Stimulated activated CD8-positive, alpha-beta memory T cell treated with anti-CD3 and anti-CD28 coated beads, Interleukin-12 subunit alpha, Interleukin-12 subunit beta, amount 100 ng/mL, for 4 hours (primary cell): ENCODE measurements around the gene PITRM1.
"Not testable (repeated sequence)": the region's sequence is repeated elsewhere in the genome, so short reads cannot be mapped to it uniquely, and the experiment has no call there.

Source experiments
- DNase-seq: peaks from one replicate; pipeline ENCODE4 v3.0.0-alpha.2; 2020; ENCODE audit warnings: low read depth

The PITRM1 gene, protein sequence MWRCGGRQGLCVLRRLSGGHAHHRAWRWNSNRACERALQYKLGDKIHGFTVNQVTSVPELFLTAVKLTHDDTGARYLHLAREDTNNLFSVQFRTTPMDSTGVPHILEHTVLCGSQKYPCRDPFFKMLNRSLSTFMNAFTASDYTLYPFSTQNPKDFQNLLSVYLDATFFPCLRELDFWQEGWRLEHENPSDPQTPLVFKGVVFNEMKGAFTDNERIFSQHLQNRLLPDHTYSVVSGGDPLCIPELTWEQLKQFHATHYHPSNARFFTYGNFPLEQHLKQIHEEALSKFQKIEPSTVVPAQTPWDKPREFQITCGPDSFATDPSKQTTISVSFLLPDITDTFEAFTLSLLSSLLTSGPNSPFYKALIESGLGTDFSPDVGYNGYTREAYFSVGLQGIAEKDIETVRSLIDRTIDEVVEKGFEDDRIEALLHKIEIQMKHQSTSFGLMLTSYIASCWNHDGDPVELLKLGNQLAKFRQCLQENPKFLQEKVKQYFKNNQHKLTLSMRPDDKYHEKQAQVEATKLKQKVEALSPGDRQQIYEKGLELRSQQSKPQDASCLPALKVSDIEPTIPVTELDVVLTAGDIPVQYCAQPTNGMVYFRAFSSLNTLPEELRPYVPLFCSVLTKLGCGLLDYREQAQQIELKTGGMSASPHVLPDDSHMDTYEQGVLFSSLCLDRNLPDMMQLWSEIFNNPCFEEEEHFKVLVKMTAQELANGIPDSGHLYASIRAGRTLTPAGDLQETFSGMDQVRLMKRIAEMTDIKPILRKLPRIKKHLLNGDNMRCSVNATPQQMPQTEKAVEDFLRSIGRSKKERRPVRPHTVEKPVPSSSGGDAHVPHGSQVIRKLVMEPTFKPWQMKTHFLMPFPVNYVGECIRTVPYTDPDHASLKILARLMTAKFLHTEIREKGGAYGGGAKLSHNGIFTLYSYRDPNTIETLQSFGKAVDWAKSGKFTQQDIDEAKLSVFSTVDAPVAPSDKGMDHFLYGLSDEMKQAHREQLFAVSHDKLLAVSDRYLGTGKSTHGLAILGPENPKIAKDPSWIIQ

DNA sequence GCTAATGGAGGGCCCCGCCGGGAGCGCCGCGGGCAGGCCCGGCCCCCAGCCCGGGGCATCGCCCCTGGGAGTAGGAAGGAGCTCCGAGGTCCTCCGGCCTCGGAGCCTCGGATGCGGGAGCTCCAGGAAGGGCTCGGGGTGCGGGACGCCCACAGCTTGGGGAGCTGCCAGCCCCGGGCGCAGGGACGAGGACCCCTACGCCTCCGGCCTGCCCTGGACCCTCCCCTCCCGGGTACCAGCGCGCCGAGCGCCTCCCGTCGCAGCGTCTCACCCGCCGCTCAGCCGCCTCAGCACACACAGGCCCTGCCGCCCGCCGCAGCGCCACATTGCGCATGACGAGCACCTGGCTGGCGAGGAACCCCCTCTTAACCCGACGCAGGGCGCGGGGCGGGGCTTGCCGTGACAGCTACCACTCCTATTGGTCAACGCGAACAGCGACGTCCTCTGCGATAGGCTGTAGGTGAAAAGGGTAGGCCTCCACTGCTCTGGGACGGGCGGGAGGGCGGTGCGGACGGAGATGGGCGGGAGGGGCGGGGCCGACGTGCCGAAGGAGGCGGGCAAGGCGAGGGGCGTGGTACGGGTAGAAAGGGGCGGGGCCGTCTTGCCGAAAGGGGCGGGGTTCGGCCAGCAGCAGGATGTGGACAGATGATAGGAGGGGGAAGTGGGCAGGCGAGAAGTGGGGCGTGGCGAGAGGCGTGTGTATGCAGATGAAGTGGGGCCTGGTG, at the start of gene PITRM1:
Gene PITRM1 (minus strand): TSS at position 337 of the 725 bp plus-strand sequence. CDS start 10 bp downstream, at position 327.
- peak; percentile 97 for DNase-seq

DNA sequence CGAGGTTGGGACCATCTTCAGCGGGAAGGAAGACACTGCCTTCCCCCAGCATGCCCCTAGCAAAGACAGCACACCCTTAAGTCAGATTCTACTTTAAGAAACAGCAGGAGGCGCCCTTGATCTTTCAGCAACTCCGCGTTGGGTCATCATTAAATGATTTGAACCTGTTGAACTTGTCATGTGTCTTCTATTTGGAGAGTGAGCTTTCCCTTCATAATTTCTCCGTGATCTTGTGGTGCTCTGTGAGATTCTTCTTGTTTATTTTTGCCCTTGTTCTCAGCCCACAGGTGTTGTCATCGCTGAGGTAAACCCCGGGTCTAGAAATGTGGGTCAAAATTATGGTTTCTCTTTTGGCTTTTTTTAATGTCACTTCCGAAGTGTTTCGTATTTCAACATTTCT, 49.5 kb upstream of the PITRM1 start:
- no peak for DNase-seq

DNA sequence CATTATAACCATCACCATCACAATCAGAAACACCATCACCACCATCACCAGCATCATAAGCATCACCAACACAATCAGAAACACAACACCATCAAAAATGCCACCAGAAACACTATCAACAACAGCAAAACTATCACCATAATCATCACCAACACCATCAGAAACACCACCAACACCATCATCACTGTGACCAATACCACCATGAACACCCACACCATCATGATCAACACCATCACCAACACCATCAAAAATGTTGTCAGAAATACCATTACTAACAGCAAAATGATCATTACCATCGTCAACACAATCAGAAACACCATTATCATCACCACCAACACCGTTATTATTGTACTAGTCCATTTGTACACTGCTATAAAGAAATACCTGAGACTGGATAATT, 49.0 kb upstream of the PITRM1 start:
- DNase-seq: not testable (repeated sequence)

DNA sequence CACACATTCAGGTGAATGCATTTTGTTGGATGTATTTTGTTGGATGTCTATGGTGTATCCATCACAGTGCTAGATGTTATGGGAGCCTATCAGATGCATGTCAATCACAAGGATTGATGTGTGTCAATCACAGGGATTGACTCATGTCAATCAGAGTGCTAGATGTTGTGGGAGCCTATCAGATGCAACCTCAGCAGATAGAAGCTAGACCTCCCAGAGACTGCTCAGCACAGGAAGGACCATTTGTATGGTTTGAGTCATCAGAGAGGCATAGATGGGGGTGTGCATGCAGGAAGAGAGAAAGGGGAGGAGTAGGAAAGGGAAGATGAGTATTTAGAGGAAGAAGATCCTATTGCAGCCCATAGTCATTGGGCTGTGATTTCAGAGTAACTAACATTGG, 48.3 kb upstream of the PITRM1 start:
- DNase-seq: no peak

DNA sequence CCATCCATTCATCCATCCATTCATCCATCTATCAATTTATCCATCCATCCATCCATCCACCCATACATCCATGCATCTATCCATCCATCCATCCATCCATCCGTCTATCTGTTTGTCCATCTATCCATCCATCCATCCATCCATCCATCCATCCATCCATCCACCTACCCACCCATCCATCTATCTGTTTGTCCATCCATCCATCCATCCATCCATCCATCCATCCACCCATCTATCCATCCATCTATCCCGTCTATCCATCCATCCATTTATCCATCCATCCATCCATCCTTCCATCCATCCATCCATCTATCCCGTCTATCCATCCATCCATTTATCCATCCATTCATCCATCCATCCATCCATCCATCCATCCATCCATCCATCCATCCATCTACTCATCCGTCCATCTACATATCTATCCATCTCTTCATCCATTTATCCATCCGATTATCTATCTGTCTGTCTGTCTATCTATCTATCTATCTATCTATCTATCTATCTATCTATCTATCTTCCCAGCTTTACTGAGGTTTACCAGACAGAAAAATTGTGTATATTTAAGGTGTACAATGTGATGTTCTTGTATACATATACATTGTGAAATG, 46.5 kb upstream of the PITRM1 start:
- DNase-seq: not testable (repeated sequence)

DNA sequence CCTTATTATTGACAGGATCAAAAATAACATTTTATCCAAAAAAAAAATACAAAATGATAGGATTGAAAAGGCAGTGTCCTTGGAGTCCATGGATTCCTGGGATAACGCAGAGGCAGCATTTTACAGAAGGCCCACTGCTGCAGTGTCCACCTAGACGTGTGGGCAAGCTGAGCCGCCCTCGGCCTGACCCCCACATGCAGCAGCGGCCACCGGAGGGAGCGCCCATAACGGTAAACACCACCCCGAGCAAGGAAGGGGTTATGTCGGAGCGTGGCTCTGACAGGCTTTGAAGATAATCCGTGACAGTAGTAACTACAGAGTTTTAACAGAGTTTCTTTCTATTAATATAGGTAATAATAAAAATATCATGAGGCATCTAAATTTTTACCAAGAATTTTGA, 45.3 kb upstream of the PITRM1 start:
- DNase-seq: no peak

DNA sequence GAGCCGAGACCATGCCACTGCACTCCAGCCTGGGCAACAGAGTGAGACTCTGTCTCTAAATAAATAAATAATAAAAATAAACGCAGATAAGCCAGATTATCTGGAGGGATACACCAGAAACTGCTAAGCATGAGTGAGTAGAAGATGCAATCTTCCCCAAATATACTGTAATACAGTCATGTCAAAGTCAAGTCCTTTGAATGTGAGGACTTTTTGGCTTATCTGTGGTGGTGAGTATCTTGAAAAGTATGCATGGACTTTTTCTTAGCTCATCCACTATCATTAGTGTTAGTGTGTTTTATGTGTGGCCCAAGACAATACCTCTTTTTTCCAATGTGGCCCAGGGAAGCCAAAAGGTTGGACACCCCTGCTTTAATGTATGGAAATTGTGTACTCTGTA, 44.7 kb upstream of the PITRM1 start:
- DNase-seq: no peak

DNA sequence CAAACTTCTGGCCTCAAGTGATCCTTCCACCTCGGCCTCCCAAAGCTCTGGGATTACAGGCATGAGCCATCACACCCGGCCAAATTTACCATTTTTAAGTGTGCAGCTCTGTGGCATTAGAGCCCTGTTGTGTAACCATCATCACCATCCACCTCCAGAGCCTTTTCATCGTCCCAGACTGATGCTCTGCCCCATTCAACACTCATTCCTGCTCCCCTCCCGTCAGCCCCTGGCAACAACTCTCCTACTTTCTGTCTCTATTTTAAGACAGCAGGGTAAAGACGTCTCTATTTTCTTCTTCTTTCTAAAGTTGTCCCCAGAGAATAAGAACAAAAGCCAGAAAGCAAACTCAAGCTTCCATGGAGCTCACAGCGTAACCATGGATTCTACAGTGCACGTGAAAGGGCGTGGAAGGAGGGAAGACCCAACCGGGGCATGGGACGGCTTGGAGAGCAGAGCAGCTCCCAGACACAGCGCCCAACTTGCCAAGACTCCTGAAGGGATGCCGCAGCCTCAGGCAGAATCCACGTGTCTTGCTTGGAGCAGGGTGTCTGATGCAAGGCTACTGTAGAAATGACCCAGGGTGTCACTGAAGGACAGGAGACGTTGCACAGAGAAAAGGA, 42.7 kb upstream of the PITRM1 start:
- no peak for DNase-seq

DNA sequence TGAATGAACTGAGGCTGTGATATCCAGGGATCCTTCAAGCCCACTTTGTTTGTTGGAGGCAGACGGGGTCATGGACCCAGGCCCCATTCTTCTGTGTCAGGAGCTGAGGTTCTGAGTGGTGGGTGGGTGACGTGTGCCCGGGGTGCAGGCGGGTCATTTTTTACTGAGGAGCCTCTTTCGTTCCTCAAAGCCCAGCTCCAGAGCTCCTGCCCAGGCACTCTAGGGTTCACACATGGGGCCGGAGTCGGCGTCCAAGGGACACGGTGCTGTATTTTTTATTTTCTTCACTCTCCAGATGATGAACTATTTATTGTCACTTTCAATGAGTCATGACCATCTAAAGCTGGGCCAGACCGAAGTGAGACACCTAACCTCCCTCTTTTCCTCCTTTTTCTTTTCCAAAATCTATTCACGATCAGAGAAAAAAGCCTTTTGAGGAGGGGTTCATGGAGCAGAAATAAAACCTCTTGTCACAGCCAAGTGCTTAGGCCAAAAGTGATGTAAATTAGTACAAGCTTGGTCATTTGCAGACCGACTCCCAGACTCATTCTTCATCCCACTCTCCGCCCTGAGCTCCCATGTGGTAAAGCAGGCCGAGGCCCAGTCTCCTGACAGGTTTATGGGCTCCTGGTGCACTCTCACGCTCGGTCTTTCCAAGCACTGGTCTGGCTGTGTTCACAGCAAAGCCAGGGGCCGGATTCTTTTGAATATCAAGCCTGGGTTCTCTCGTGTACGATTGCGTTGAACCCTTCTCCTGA, 41.4 kb upstream of the PITRM1 start:
- DNase-seq: no peak

DNA sequence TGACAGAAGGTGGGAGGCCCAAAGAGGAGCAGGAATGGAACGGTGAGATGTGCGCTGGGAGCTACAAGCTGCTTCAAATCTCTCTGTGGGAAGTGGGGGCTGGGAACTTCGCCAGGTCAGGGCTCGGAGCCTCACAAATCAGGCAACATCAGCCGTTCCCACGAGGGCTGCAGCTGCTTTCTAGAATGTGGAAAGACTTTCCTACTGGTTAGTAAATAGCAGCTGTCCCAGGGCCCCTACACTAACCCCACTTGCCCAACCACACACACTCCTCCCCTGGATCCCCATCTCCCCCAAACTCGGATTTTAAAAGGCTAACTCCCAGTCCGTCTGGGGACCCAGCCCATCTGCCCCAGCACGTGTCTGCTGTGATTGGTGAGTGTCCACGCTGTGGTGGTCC, 40.6 kb upstream of the PITRM1 start:
- DNase-seq: no peak

DNA sequence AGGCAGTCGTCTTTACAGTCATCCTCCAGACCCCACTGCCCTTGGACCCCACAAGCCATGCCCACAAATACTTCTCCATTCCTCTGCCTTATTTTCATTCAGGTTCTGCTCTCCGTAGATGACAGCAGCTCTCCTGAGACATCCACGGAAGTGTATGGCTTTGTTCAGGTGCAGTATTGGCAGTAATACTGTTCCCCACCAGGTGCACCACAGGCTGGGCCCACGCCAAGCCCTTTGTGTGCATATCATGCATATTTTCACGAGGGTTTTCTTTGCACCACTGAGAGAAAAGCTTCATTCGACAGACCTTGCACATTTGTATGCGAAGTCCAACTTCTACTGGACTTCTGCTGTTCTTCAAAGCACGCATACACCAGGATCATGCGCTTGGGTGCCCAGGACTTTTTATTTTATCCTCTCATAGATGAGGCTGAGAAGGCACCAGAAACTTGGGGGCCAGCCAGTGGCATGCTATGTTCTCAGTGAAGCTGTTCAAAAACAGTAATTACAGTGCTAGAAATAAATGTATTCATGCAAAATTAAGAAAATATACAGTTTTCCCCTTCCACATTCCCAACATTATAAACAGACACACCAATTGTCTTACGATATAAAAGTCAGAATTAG, 37.8 kb upstream of the PITRM1 start:
- DNase-seq: no peak

DNA sequence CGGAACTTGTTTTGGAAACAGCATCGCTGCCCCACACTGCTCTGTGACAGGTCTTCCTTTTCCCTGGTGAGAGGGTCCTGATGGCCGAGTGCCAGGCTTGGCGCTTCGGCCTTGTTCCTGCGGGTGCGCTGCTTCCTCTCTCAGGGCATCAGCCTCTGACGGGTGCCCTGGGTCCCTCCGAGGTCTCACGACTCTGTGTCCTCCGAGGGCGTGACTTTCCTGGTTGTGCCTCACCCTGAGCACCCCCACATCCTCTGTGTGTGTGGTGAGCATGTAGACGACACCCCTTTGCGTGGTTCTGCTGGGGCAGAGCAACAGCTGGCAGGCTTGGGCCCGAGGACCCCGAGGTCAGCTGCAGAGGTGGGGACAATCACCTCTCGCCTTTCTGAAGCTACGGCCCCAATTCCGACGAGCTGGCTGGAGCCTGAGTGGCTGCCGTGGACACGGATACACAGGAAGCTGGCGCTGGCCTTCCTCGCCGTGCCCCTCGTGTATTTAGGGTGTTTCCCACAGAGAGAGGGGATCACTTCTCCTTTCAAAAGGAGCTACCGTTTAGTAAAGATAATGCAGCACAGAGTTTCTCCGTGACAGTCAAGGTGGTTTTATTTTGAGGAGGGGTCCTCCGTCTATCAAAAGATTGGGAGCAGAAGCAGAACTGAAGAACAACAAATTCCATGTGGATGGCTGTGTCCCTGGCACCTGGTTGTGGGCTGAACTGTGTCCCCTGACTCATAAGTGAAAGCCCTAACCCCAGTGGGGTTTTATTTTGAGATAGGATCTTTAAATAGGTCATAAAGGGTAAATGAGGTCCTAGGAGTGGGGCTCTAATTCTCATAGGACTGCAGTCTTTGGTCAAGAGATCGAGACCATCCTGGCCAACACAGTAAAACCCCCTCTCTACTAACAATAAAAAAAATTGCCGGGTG, 36.2 kb upstream of the PITRM1 start:
- DNase-seq: no peak

DNA sequence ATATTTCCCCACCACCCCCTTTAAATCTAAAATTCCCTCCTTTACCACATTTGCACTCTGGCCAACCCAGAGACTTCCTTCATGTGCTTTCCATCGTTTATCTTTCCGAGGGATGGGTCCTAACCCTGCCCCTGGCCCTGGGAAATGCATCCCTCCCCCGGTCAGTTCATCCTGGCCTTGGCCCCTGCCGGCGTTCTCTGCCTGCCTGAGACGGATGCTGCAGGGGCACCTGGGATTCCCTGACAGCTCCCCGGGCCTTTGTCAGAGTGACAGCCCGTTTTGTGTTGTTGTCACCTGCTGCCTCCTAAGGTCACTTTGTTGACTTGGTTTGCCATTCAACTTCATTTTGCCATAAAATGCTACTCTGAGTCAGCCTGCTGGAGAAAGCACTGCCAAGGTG, 34.8 kb upstream of the PITRM1 start:
- DNase-seq: no peak

DNA sequence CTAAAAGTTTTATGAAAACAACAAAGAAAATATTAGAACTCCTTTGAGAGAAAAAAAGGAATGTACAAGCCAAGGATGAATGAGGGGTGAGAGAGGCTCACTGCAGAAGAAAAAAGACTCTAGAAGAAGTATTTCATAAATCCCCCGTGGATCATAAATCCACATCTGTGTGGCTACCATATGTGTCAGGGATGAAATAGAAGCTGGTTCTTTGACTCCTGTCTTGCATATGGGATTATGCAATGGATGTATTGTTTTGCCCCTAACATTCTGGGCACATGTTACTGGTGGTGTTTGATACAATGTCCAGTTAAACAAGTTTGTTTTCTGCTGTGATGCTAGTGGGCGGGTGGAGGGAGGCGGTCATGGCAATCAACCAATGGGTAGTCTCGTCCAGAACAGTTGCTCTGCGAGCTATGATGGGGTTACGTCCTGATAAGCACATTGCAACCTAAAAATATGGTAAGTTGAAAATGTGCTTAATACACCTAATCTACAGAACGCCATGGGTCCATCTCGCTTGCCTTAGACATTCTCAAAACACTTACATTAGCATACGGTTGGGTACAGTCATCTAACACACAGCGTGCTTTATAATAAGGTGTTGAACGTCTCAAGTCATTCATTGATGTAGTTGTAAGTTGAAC, 34.1 kb upstream of the PITRM1 start:
- no peak for DNase-seq

DNA sequence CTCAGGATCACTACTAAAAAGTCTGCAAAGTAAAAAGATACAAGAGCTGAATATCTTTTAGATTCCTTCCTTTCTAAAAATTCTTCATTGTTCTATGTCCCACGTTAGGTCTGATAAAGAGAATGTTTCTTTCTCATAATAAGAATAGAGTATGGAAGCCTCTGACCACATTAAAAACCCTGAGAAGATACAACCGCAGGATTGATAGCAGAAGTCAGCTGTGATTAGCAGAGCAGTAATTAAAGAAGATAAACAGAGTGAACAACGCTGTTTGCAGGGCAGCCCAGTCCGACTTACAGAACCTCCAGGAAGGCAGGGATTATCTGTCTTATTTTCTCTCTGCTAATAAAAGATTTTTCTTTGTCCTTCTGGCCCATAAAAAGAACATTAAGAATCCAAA, 31.4 kb upstream of the PITRM1 start:
- DNase-seq: no peak

DNA sequence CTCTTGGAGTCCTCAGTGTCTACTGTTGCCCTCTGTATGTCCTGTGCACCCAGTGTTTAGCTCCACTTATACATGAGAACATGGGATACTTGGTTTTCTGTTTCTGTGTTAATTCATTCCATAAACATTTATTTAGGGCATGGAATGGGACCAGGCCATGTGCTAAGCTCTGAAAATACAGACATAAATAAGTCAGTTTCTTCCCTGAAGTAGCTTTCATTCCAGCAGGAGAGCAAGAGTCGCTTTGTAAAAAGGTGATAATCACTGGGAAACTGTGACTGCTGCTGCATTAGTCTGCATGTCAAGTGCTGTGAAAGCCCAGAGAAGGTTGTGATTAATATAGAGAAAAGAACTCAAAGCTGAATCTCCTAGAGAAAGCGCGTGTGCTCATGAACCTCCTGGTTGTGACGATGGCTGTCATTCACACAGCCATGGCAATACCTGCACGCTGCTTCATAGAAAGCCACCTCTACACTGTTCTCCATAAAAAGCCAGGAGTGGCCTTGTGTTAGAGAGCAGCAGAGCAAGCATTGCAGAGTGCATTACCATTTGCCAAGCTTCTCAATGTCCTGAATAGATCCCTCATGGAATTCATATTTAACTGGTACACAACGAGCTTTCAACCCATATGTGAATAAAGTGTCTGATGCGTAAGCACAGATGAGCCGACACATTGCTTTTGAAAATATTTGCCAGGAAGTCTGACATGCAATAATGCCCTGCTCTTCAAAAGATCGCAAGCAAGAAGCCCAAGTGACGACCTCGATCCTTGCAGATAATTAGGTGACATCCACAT, 30.6 kb upstream of the PITRM1 start:
- no peak for DNase-seq

DNA sequence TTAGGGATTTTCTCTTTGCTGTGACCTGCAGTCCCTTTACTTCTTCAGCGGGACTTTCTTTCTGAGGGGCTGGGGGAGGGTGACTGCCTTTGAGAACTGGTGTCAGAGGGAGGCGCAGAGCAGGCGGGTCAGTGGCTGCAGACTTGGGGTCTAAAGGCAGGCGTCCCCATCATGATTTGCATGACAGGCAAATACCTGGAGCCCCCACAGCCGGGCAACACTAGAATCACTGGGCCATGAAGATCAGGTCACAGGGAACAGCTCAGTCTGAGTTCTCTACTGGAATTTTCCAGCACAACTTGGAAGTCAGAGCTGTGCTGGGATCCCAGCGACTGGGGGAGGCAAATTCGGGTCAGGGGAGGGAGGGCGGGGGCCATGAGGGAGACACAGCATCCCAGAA, 29.2 kb upstream of the PITRM1 start:
- no peak for DNase-seq

DNA sequence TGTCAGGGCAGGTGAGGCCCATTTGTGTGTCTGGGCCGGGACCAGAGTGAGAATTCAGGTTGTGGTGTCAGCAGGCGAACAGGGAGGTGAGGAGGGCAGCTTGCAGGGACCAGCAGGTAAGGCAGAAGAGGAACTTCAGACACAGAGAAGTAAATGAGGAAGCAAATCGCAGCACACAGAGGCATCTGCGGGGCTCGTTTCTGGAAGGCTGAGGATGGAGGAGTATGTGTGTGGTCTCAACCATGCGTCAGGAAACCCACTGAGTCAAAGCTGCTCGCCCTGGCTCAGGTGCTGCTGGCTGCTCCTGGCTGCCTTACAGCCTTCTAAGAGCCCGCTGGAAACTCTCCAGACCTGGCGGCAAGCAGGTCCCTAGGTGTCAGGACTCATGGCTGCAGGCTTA, 26.9 kb upstream of the PITRM1 start:
- DNase-seq: no peak
